GM21447 (cell line): Measurements from ENCODE around the gene PIPOX.
"Not testable (repeated sequence)": the region's sequence is repeated elsewhere in the genome, so short reads cannot be mapped to it uniquely, and the experiment has no call there.

Source experiments
- ATAC-seq: cut with Tn5 transposase; IDR thresholded peaks from one replicate; pipeline ENCODE4 v1.9.1; 2021; ENCODE audit not compliant: unreplicated experiment

The PIPOX gene

DNA sequence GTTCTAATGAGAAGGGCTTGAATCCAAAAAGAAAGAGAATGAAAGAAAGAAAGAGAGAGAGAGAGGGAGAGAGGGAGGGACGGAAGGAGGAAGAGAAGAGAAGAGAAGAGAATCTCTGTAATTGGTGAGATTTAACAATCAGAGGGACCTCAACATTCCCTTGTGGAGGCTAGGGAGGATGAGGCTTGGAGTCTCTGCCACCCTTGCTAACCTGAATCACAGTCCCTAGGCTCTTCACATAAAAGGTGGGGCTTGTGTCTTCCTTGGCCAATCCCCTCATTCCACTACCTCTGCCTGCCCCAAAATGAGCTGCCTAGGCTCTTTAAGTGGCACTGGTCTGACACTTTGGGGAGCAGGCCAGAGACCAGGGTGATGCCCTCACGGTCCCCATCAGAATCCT lies 30.1 kb downstream of the PIPOX start:
- ATAC-seq = no peak

DNA sequence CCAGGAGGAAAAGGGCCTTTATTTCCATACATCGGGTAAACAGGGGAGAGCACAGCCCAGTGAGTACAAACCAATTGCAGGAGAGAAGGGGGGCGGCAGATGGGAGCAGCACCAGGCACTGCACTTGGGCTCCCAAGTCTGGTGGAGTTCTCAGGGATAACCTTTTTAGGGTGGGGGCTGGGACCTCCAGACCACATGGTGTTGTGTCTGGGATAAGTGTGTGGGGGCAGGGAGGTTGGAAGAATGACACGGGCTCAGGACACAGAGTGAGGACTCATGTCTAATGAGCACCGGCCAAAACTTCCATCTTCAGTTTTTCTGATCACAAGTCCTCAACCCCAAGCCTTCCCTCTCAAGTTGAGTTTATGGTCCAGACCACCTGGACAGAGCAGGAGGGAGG lies 30.6 kb downstream of the PIPOX start:
- ATAC-seq = no peak

DNA sequence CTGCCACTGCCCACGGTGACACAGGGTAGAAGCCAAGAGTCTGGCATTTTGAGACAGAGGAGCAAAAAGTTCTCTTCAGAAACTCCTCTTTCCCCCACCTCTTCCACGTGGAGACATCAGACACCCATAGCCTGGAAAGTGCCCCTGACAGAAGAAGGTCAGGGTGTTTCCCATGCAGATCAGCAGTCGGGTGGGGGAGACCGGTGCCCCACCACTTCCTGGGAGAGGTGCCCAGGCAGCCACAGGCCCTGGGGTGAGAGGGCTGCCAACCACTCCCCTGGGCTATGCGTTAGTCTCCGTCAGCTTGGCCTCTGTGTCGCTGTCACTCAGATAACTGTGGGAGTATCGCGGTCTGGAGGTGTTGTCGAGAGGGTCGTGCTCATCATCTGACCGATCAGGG lies 31.5 kb downstream of the PIPOX start:
- ATAC-seq = no peak

DNA sequence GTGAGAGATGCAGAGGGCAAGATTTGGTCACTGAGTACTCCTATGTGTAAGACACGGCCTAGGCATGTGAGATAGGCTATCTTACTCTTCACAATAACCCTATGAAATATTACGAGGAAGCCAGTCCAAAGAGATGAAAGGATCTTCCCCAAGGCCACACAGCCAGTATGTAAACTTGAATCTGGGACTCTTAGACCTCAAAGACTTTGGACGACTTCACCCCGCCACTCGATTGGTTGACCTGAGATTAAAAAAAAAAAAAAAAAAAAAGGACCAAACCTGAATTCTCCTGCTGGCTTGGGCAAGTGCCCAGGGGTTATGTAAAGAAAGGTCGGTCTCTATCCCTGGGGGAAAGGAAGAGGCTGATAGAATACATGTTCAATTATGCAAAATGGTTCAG lies 33.1 kb downstream of the PIPOX start:
- ATAC-seq = no peak

DNA sequence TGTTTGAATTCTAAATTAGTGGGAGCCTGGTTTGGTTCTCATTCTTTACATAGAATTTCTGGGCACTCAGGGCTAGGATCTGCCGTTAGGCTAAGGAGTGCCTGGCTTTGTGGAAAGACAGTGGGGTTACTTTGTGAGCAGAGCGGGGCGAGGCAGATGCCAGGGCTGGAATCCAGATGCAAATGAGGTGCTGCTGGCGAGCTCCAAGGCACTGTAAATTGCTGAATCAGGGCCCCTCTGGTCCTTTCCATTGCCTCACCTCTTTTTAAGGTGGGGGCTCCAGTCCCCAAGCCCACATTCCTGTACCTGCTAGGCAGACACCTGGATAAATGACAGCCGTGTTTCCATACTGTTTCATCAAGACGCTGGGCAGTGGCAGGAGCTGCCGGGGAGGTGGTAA lies 33.8 kb downstream of the PIPOX start:
- no peak for ATAC-seq

DNA sequence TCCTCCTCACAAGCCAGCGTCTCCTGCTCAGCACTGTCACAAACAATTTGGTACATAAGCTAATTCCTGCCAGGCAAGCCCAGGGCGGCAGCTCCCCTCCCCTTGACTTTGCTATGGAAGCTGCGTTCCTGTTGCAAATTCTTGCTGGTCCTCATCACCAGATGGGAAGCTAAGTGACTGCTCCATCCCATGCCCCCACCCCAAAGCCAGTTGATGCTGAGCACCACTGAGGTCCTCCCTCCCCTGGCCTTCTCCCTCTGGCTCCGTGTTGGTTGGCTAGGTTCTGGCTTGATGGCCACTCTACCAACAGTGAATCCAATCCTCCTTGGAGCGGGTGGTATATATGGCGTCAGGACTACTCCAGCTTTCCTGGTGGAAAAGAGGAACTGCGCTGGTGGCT lies 34.4 kb downstream of the PIPOX start:
- ATAC-seq = no peak

DNA sequence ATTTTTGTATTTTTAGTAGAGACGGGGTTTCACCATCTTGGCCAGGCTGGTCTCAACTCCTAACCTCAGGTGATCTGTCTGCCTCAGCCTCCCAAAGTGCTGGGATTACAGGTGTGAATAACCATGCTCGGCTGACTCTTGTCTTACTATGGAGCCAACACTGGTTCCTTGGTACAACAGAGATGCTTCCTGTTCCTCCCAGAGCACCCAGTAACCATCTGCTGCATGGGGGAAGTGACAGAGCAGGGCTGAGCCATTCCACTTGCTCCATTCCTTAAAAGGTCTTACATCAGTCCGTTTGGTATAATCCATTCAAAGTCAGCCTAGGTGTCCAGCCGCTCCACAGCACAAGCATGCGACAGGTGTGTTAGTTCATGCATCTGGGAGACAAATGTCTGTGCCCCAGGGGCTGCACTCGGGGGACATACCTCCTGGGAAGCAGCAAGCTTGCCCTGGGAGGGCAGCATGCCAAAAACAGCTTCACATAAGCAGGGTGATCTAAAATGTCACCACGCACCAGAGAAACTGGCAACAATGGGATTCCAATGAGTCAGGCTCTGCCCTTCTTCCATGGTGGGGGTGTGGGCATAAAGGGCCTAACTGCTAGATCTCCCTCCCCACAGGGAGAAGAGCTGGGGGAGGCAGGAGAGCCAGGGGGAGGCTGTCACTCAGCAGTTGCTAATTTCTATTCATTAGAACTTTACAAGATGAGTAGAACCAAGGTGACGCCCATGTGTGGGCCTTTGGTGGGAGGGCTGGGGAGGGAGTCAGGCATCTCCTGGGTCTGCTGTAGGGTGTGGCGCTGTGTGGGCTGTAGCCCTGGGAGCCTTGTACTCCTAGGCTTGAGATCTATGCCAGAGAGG lies 35.5 kb downstream of the PIPOX start:
- ATAC-seq = no peak

DNA sequence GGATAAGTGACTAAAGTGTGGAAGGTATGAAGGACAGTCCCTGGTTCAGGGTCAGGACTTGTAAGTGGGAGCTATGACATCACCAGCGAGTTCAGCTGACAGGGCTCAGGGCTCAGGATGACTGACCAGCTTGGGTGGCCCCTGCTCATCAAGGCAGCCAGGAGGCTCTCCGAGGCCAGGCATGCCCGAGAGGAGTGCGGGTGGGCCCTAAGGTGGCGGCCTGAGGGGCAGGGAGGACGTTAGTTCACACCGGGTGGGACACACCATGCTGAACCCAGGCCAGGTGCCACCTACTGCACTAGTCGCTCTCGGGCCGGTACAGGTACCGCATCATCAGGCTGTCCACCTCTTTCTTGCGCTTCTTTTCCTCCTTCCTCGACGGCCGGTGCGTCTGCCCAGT lies 36.5 kb downstream of the PIPOX start:
- ATAC-seq = no peak

DNA sequence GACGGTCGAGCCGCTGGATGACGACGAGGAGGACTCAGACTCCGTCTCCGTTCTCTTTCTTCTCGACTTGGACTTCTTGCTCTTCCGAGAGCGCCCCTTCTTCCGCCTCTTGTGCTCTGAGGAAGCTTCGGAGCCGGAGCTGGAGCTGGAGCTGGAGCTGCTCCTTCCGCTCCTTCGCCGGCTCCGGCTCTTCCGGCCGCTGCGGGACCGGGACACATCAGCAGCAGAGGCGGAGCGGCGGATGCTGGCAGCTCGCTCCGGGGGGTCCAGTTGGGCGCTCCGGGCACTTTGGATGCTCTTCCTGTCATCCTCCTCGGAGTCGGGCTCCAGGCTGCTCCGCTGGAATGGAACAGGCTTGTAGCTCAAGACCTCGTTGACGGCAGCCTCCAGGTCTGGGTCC lies 36.9 kb downstream of the PIPOX start:
- ATAC-seq = no peak

DNA sequence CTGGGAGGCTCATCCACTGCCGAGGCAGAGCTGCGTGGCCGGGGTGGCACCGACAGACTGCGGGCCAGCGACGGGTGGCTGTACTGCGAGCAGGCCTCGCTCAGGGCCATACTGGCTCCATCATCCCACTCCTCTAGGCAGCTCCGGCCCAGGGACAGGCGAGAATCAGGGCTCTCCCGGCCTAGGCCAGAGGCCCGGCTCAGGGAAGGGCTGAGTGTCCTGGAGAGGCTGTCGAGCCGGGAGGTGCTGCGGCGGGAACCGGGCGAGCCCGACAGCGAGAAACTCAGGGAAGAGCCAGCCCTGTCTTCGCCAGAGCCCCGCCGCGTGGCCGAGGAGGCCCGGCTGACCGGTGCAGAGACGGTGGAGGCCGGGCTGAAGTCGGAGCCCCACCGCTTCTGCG lies 37.4 kb downstream of the PIPOX start:
- no peak for ATAC-seq

DNA sequence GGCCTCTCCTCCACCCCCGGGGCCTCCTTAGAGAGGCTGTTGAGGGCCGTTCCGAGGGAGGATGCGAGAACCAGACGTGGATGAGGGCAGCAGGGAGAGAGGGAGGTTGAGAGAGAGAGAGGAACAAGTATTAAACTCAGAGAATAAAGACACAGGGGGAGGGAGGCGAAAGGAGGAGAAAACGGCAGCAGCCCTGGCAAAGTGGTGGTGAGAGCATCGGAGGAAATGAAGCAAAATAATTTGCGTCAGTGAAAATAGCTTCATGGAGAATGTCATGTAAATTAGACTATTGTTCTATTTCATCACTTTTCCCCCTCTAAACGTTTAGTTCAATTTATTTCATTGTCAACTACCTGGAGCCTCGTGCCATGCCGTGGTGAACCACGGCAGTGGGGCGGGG lies 38.0 kb downstream of the PIPOX start:
- no peak for ATAC-seq

DNA sequence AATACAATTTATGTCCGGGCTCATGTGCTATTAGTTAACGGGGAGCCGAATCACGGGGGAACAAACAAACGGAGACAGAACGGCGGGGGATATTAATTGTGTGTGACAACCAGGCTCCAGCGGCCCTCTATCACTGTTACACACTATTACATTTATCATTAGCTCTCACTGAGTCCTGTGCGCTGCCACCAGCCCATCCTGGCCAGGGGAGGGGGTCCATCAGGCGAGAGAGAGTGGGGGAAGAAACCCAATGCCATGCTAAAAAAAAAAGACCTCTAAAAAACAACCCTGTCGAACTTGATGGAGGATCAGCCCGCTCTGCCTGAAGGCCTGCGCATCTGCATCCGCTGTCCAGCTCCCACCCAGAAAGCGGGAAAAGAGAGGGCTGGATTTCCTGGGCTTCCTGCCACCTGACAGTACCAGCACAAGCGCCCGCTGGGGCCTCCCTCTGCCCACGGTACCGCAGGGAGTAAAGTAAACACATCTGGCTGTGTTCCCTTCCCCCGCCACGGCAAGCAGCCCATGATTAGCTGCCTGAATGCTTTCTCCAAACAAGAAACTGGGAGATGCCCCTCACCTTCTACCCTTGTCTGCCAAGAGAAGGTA lies 41.7 kb downstream of the PIPOX start:
- ATAC-seq = no peak

DNA sequence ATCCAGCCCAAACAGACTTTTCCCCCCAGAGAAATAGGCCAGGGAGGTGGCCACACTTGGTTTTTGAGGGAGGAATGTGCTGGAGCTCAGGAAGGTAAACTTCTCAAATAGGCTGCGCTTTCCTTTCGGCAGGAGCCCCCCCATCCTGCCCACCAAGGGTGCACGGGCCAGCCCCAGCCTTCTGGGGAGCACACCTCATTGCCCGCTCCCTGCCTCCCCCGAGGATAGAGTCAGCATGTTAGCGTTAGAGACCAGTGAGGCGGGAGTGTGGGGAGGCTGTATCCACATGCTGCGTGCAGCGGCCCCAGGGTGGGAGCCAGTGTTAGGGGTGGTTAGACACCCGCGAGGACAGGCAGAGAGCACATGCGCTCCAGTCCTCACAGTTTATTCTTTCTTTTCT lies 42.3 kb downstream of the PIPOX start:
- no peak for ATAC-seq

DNA sequence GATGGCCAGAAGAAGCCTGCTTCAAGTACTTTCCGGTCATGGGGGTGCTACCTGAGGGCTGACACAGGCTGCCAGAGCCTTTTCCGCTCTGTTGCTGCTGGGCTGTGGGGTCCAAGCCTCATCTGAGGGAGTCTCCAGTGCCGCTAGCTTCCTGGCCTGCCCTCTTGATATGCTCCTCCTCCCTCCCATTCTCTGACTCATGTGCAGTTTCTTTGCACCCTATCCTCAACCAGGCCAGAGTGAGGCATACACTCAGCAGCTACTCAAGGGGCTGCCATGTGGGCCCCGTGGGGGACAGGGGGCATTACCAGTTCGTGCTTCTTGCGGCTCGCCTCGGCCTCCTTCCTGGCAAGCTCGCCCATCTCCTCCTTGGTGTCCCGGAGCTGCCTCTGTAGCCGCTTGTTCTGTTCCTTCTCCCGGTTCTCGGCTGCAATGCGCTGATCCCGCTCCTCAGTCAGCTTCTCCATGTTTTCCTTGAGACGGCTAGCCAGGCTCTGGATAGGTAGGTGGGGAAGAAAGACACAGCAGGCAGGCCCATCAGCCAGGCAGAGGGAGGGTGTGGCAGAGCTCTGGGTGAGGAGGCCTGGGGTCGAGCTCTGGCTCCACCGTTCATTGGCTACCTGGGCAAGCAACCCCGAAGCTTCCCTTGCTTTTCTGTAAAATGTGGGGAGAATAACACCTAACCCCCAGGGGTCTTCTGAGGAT lies 43.8 kb downstream of the PIPOX start:
- no peak for ATAC-seq

DNA sequence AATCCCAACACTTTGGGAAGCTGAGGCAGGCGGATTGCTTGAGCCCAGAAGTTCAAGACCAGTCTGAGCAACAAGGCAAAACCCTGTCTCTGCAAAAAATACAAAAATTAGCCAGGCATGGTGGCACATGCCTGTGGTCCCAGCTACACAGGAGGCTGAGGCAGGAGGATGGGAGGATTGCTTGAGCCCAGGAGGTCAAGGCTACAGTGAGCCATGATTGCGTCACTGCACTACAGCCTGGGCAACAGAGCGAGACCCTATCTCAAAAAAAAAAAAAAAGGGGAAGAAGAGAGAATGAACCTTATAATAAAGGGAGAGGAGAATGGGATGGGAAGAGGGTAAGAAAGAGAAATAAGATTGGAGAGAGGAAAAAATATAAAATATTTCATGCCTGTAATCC lies 45.8 kb downstream of the PIPOX start:
- ATAC-seq = not testable (repeated sequence)

DNA sequence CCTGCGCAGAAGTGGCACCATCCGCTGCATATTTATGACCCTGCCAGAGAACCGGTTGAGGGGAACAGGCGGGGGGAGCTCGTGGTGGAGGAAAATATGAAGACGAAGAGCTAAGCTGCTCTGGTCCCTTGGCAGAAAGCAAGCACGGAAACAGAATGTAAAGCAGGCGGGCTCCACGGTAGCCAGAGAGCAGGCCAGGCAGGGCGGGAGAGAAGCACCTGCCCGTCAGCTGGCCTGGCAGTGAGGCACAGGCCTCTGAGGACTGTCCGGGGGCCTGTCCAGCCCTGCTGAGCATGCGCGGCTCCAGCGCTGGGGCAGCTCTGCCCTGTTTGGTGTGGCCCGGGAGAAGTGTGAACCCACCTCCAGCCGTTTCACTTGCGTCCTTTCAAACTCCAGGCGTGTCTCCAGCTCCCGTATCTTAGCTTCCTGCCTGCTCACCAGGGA lies 46.7 kb downstream of the PIPOX start:
- no peak for ATAC-seq

DNA sequence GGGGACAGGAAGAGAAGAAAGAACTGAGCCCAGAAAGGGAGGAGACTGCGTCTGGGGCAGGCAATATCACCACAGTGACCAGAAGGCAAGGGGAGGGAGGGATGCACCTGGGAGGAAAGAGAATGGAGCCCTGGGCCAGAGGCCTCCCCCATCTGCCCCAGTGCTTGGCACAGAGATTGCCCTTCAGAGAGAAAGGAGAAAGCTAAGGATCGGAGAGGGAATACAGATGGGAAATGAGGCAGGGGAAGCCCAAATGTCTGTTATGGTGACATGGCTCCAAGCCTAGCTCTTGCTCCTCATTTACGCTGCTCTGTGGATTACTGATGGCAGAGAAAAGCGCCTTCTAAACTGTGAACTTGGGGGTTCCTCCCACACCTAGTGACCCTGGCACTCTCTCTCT lies 47.2 kb downstream of the PIPOX start:
- ATAC-seq = no peak

DNA sequence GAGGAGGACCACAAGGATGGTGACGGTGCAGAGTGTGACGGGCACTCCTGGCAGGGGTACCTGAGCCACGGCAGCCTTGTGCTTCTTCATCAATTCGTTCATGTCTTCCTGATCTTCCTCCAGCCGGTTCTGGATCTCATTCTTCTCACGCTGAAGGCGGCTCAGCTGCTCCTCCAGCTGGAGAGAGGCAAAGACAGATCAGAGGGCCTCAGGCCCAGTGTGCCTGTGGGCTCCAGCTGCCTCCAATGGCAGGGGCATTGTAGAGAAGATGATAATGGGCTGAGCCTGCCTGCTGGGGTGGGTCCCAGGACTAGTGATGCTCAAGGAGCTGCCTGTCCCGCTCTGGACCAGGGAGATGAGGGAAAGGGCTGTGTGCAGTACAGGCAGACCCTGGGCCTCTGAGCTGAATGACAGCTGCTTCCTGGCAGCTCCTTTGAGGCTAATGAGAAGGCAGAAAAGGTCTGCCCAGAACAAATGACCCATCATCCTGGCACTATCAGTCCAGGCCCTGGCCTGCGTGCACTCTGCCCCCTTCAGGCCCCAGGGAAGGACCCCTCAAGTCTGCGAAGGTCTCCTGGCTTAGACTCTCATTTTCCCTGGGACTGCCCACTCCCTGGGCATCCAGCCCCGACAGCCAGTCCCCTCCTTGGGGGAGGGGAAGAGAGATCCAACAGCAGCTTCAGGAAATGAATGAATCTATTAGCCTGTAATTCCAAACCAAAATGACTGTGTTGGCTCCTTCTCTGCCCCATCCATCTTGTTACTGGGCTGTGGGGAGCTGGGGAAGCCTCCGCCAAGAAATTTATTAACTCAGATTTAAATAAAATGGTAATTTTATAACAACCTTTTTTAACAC lies 48.0 kb downstream of the PIPOX start:
- ATAC-seq = no peak

DNA sequence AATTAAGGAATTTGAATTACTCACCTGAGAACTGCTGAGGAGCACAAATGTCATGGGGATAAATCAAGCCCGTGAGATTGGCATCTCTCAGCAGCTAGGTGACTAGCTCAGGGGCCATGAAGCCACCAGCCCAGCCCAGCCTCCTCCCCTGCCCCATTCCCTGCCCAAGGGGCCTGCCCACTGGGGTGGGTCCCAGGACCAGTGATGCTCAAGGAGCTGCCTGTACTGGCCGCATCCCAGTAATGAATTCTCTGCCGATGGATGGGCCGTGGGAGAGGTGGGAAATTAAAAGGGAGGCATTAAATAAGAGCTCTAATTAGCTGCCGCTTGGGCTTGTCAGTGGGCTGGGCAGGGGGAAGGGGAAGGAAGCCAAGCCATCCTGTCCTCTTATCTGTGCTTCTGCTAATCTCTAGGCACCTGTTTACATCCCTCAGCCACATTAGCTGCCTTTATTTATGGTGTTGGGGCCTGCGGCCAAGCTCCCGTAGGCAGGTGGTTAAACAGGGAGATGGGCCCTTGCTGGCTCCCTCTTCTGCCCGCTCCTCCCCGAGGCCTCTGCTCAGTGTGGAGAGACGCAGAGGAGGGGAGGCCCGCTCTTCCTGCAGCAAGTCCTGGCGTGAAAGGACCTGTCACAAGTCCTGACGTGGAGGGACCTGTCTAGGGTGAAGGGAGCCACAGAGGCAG lies 48.8 kb downstream of the PIPOX start:
- no peak for ATAC-seq

DNA sequence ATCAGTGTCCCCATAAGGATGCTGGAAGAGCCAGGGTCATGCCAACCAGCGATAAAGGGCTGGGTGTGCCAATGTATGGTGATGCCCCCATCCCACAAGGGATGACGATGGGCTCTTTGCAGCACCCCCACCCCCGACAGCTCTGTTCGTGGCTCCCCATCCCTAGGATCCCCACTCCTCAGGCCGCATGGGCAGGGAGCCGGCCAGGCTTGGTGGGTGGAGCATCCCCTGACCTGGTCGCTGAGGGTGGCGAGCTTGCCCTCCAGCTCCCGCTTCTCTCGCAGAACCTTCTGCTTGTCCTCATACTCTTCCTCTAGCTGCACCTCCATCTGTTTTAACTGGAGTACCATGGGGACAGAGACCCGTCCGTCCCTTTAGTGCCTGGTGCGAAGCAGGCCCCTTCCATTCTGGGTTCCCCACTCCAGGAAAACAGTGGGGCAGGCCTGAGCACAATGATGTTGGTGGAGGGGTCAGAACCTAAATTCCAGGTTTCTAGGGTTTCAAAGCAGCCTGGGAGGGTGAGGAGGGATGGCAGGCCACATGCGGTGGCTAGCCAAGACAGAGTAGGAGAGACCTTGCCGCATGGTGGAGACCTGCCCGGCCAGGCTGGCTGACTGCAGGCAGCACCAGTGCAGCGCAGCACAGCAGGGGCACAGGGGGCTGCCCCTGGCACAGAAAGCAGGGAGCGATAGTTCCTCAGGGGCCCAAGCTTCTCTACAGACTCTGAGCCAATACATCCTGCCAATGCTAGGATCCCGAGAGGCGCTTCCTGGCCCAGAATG lies 50.3 kb downstream of the PIPOX start:
- no peak for ATAC-seq
